ENCODE measurements around the gene SYP. TPM values are rescaled to one million over a fixed set of nuclear protein-coding genes. Genes with fewer than 3 reads are reported as not detected.

SYP gene
- total RNA-seq, 1 donor from 2014 or later: 0.82 TPM

DNA sequence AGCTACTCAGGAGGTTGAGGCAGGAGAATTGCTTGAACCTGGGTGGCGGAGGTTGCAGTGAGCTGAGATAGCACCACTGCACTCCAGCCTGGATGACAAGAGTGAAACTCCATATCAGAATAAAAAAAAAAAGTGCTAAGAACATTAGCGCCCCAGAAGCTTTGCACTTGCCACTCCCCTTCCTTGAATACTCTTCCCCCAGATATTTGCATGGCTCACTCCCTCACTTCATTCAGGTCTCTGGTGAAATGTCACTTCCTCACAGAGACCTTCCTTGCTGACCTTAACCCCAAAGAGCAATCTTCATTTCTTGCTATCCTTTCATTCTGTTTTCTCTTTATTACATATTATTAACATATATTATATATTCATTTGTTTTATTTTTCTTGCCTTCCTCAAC is 21.9 kb upstream of the SYP start:
- Mint-ChIP-seq H3K27me3 (no peaks in the 10 kb centered on the region), H3K4me3 (no peak overlapping the region), H3K9me3 (no peaks in the 10 kb centered on the region), H3K4me1 (peaks cover 3% of the 10 kb centered on the region), H3K27ac (no peak overlapping the region), H3K36me3 (ENCODE audit: low read depth) (no peaks in the 10 kb centered on the region)
- ATAC-seq (ENCODE audit: low read depth) (no peak), DNase-seq (no peak)
- ChIA-PET CTCF (no interaction called here), POLR2A (interaction anchor here (1.0 kb wide), 1 partner anchor 31 kb away, joined by 3 read pairs; no protein-coding TSS in a partner anchor)
- no peak for TF ChIP-seq CTCF (IDR thresholded peaks at IDR 0.05)
- intact Hi-C loops (cut with micrococcal nuclease): no loop called here

GRCh38 chrX:49220100-49220499 is 20.1 kb upstream of the SYP start:
- Mint-ChIP-seq H3K36me3 (ENCODE audit: low read depth) (no peaks in the 10 kb centered on the region), H3K4me3 (no peak overlapping the region), H3K27me3 (no peaks in the 10 kb centered on the region), H3K9me3 (no peaks in the 10 kb centered on the region), H3K4me1 (peaks cover 3% of the 10 kb centered on the region), H3K27ac (no peak overlapping the region)
- ATAC-seq (ENCODE audit: low read depth): no peak
- intact Hi-C loops (cut with micrococcal nuclease): no loop called here
- ChIA-PET POLR2A (interaction anchor here (1.3 kb wide), 1 partner anchor 9 kb away, joined by 3 read pairs; no protein-coding TSS in a partner anchor), CTCF (no interaction called here)
- no peak for DNase-seq
- no peak for TF ChIP-seq CTCF (IDR thresholded peaks at IDR 0.05)

DNA sequence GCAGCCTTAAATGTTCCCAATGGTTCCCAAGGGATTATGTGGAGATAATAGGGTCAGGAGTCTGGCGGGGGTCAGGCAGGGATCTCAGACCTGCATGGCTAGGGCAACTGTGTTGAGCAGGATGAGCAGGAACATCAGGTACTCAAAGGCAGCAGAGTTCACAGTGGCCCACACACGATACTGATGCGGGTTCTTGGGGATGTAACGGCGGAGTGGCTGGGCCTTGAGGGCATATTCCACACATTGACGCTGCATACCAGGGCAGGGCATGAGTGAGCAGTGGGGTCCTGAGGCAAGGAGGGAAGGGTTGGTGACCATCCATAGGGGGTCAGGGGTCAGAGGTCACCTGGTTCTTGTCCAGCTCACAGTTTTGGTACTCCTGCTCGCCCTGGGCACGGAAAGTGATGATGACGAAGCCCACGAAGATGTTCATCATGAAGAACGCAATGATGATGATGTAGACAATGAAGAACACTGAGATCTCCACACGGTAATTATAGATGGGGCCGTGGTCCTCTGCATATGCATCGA is 15.1 kb upstream of the SYP start:
- H3K4me1 Mint-ChIP-seq: no peaks in the 10 kb centered on the region
- no peak for DNase-seq

DNA sequence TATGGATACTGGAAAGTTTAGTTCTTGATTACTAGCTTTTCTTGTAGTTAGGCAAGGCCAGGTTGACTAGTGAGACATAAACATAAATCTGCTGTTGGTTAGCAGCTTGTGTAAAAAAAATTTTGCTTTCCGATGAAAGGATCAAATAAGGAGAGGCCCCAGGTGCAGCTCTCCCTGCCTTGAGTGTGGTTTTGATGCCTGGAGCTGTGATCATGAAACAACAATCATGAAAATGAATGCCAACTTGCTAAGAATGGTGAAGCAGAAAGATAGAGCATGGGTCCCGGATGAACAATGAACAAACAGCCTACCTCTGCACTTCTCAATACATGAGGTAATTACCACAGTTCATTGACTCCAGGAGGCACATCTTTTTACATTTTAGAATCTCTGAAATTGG is 14.4 kb upstream of the SYP start:
- H3K4me3 Mint-ChIP-seq: no peak overlapping the region
- ChIA-PET POLR2A (interaction anchor here (0.6 kb wide), 1 partner anchor 9 kb away, joined by 7 read pairs; no protein-coding TSS in a partner anchor), CTCF (no interaction called here)
- H3K4me1 Mint-ChIP-seq: no peaks in the 10 kb centered on the region
- no peak overlapping the region for H3K27ac Mint-ChIP-seq
- no peaks in the 10 kb centered on the region for H3K27me3 Mint-ChIP-seq
- intact Hi-C loops (cut with micrococcal nuclease): no loop called here
- TF ChIP-seq CTCF (IDR thresholded peaks at IDR 0.05): no peak
- DNase-seq: no peak
- H3K36me3 Mint-ChIP-seq (ENCODE audit: low read depth): peaks cover 1% of the 10 kb centered on the region
- no peak for ATAC-seq (ENCODE audit: low read depth)
- no peaks in the 10 kb centered on the region for H3K9me3 Mint-ChIP-seq

More for the DNA sequence above, 15.1 kb upstream of the SYP start:
- ChIA-PET CTCF (no interaction called here), POLR2A (no interaction called here)
- H3K27ac Mint-ChIP-seq: no peak overlapping the region
- H3K27me3 Mint-ChIP-seq: no peaks in the 10 kb centered on the region
- H3K9me3 Mint-ChIP-seq: no peaks in the 10 kb centered on the region
- H3K36me3 Mint-ChIP-seq (ENCODE audit: low read depth): peaks cover 1% of the 10 kb centered on the region
- no peak for TF ChIP-seq CTCF (IDR thresholded peaks at IDR 0.05)
- ATAC-seq (ENCODE audit: low read depth): no peak
- intact Hi-C loops (cut with micrococcal nuclease): no loop called here
- no peak overlapping the region for H3K4me3 Mint-ChIP-seq

DNA sequence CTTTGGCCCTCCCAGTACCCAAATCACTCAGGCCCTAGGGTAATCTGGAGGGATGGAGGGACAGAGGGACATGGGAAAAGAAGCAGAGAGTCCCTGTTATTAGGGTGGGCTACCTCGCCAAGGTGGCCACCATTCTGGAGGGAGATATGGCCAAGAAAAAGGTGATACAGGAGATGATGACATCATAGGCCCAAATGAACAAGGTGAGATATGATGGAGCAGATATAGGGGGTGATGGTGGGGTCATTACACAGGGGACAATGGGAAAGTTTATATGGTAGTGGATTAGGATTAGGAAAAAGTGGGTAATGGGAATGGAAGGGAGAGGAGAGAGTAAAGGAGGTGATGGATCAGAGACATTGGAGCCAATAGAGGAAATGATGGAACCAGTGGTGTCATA is 12.9 kb upstream of the SYP start:
- DNase-seq: no peak
- ATAC-seq (ENCODE audit: low read depth): no peak
- ChIA-PET CTCF (no interaction called here), POLR2A (no interaction called here)
- peaks cover 1% of the 10 kb centered on the region for H3K36me3 Mint-ChIP-seq (ENCODE audit: low read depth)
- no peaks in the 10 kb centered on the region for H3K9me3 Mint-ChIP-seq
- H3K4me3 Mint-ChIP-seq: no peak overlapping the region
- TF ChIP-seq CTCF (IDR thresholded peaks at IDR 0.05): no peak
- H3K27ac Mint-ChIP-seq: no peak overlapping the region
- H3K4me1 Mint-ChIP-seq: no peaks in the 10 kb centered on the region
- intact Hi-C loops (cut with micrococcal nuclease): no loop called here
- no peaks in the 10 kb centered on the region for H3K27me3 Mint-ChIP-seq
